Measurements from ENCODE around the gene WNK2.

- no peak for TF ChIP-seq POLR2A (IDR thresholded peaks at IDR 0.05)
- TF ChIP-seq, protein P1, sequence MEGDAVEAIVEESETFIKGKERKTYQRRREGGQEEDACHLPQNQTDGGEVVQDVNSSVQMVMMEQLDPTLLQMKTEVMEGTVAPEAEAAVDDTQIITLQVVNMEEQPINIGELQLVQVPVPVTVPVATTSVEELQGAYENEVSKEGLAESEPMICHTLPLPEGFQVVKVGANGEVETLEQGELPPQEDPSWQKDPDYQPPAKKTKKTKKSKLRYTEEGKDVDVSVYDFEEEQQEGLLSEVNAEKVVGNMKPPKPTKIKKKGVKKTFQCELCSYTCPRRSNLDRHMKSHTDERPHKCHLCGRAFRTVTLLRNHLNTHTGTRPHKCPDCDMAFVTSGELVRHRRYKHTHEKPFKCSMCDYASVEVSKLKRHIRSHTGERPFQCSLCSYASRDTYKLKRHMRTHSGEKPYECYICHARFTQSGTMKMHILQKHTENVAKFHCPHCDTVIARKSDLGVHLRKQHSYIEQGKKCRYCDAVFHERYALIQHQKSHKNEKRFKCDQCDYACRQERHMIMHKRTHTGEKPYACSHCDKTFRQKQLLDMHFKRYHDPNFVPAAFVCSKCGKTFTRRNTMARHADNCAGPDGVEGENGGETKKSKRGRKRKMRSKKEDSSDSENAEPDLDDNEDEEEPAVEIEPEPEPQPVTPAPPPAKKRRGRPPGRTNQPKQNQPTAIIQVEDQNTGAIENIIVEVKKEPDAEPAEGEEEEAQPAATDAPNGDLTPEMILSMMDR (IDR thresholded peaks at IDR 0.05) = no peak
These were observed 171.9 kb downstream of the WNK2 start for GRCh38 chr9:93355827-93356226.
